ENCODE data around the gene CASQ2.

Gene CASQ2

DNA sequence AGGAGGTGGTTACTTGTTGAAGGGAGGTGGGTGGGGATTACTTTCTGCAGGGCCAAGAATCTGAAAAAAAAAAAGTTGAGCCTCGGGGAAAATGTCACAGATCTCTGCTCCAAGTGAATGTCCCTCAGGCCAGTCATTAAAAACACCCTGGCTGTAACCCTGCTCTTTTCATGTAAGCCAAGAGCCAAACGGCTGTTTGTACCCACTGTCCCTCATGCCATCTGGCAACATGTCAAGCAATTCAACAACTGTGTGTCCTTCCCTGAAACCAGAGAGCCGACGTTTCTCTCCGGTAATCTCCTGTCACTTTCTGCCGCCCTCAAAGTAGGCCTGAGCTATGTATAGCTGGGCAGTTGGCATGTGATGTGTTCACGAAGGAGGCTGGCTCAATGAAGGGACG, 14.7 kb downstream of the CASQ2 start:
- Histone ChIP-seq H3K9ac (ENCODE audit: low read depth, low read length) (no peak overlapping the region), H3K27me3 (ENCODE audit: control insufficient read depth, insufficient read depth, low read length) (no peaks in the 10 kb centered on the region), H3K36me3 (ENCODE audit: control insufficient read depth, insufficient read depth, low read length) (no peaks in the 10 kb centered on the region), H3K9me3 (ENCODE audit: control insufficient read depth, insufficient read depth, low read length) (no peaks in the 10 kb centered on the region), H3K4me1 (ENCODE audit: control insufficient read depth, insufficient read depth, low read length) (no peaks in the 10 kb centered on the region), H3K4me3 (ENCODE audit: low read depth, low read length) (no peak overlapping the region)

DNA sequence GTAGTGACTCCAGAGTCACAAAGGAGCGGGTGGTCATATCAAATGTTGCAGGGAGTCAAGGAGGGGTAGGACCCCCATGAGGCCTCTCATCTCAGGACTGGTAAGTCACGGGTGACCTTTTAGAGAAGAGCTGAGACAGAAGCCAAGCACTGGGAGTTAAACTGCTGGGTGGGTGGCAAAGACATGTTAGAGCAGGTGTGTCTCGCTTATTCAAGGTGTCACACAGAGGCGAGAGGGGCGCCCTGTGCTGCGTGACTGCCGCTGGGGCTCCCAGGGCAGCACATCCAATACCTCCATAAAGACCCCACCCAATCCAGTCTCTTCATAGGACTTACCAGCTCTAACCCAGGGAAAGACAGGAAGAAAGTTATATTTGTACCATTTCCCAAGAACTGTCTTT, 15.2 kb downstream of the CASQ2 start:
- H3K4me1 ChIP-seq (ENCODE audit: control insufficient read depth, insufficient read depth, low read length) = no peaks in the 10 kb centered on the region
- no peak overlapping the region for H3K9ac ChIP-seq (ENCODE audit: low read depth, low read length)
- no peak overlapping the region for H3K4me3 ChIP-seq (ENCODE audit: low read depth, low read length)
- no peaks in the 10 kb centered on the region for H3K27me3 ChIP-seq (ENCODE audit: control insufficient read depth, insufficient read depth, low read length)
- H3K36me3 ChIP-seq (ENCODE audit: control insufficient read depth, insufficient read depth, low read length) = no peaks in the 10 kb centered on the region
- H3K9me3 ChIP-seq (ENCODE audit: control insufficient read depth, insufficient read depth, low read length) = no peaks in the 10 kb centered on the region

GRCh38 chr1:115748401-115749150, 19.9 kb downstream of the CASQ2 start:
- no peaks in the 10 kb centered on the region for H3K9me3 ChIP-seq (ENCODE audit: control insufficient read depth, insufficient read depth, low read length)
- no peak overlapping the region for H3K4me3 ChIP-seq (ENCODE audit: low read depth, low read length)
- H3K36me3 ChIP-seq (ENCODE audit: control insufficient read depth, insufficient read depth, low read length) = no peaks in the 10 kb centered on the region
- no peak overlapping the region for H3K9ac ChIP-seq (ENCODE audit: low read depth, low read length)
- H3K27me3 ChIP-seq (ENCODE audit: control insufficient read depth, insufficient read depth, low read length) = no peaks in the 10 kb centered on the region
- no peaks in the 10 kb centered on the region for H3K4me1 ChIP-seq (ENCODE audit: control insufficient read depth, insufficient read depth, low read length)

- no peak overlapping the region for H3K4me3 ChIP-seq (ENCODE audit: low read depth, low read length)
- H3K4me1 ChIP-seq (ENCODE audit: control insufficient read depth, insufficient read depth, low read length) = no peaks in the 10 kb centered on the region
- H3K9me3 ChIP-seq (ENCODE audit: control insufficient read depth, insufficient read depth, low read length) = no peaks in the 10 kb centered on the region
- no peak overlapping the region for H3K9ac ChIP-seq (ENCODE audit: low read depth, low read length)
- no peaks in the 10 kb centered on the region for H3K36me3 ChIP-seq (ENCODE audit: control insufficient read depth, insufficient read depth, low read length)
- H3K27me3 ChIP-seq (ENCODE audit: control insufficient read depth, insufficient read depth, low read length) = no peaks in the 10 kb centered on the region
Observed at GRCh38 chr1:115746021-115746690, 22.4 kb downstream of the CASQ2 start.

- H3K9me3 ChIP-seq (ENCODE audit: control insufficient read depth, insufficient read depth, low read length) = no peaks in the 10 kb centered on the region
- H3K4me3 ChIP-seq (ENCODE audit: low read depth, low read length) = no peak overlapping the region
- H3K9ac ChIP-seq (ENCODE audit: low read depth, low read length) = no peak overlapping the region
- no peaks in the 10 kb centered on the region for H3K4me1 ChIP-seq (ENCODE audit: control insufficient read depth, insufficient read depth, low read length)
- H3K27me3 ChIP-seq (ENCODE audit: control insufficient read depth, insufficient read depth, low read length) = no peaks in the 10 kb centered on the region
- H3K36me3 ChIP-seq (ENCODE audit: control insufficient read depth, insufficient read depth, low read length) = no peaks in the 10 kb centered on the region
Observed at GRCh38 chr1:115744646-115745275, 23.8 kb downstream of the CASQ2 start.

GRCh38 chr1:115740811-115741210, 27.7 kb downstream of the CASQ2 start:
- Histone ChIP-seq H3K36me3 (ENCODE audit: control insufficient read depth, insufficient read depth, low read length) (no peaks in the 10 kb centered on the region), H3K9me3 (ENCODE audit: control insufficient read depth, insufficient read depth, low read length) (no peaks in the 10 kb centered on the region), H3K27me3 (ENCODE audit: control insufficient read depth, insufficient read depth, low read length) (no peaks in the 10 kb centered on the region), H3K4me1 (ENCODE audit: control insufficient read depth, insufficient read depth, low read length) (peaks cover 3% of the 10 kb centered on the region), H3K4me3 (ENCODE audit: low read depth, low read length) (no peak overlapping the region), H3K9ac (ENCODE audit: low read depth, low read length) (no peak overlapping the region)

- Histone ChIP-seq H3K9me3 (ENCODE audit: control insufficient read depth, insufficient read depth, low read length) (no peaks in the 10 kb centered on the region), H3K9ac (ENCODE audit: low read depth, low read length) (no peak overlapping the region), H3K27me3 (ENCODE audit: control insufficient read depth, insufficient read depth, low read length) (no peaks in the 10 kb centered on the region), H3K36me3 (ENCODE audit: control insufficient read depth, insufficient read depth, low read length) (no peaks in the 10 kb centered on the region), H3K4me1 (ENCODE audit: control insufficient read depth, insufficient read depth, low read length) (peaks cover 3% of the 10 kb centered on the region), H3K4me3 (ENCODE audit: low read depth, low read length) (no peak overlapping the region)
Observed at GRCh38 chr1:115732316-115732715, 36.2 kb downstream of the CASQ2 start.

DNA sequence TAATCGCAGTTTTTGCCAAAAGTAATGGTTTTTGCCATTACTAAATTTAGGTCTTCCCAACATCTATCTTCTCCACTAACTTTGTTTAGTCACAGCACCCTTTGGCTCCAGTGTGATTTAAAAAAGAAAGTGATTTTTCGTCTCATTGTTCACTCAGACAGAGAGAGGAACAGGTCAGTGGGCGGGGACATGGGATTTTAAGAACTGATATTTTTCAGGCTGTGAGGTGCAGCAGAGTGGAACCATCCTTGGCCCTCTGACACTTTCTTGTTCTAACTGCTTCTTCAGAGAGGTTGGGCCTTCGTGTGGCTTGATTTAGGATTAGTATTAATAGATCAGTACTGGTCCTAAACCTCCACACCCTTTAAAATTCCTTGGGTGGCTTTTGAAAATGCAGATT, 38.8 kb downstream of the CASQ2 start:
- no peaks in the 10 kb centered on the region for H3K4me1 ChIP-seq (ENCODE audit: control insufficient read depth, insufficient read depth, low read length)
- H3K4me3 ChIP-seq (ENCODE audit: low read depth, low read length) = no peak overlapping the region
- no peak overlapping the region for H3K9ac ChIP-seq (ENCODE audit: low read depth, low read length)
- H3K36me3 ChIP-seq (ENCODE audit: control insufficient read depth, insufficient read depth, low read length) = no peaks in the 10 kb centered on the region
- no peaks in the 10 kb centered on the region for H3K27me3 ChIP-seq (ENCODE audit: control insufficient read depth, insufficient read depth, low read length)
- no peaks in the 10 kb centered on the region for H3K9me3 ChIP-seq (ENCODE audit: control insufficient read depth, insufficient read depth, low read length)

DNA sequence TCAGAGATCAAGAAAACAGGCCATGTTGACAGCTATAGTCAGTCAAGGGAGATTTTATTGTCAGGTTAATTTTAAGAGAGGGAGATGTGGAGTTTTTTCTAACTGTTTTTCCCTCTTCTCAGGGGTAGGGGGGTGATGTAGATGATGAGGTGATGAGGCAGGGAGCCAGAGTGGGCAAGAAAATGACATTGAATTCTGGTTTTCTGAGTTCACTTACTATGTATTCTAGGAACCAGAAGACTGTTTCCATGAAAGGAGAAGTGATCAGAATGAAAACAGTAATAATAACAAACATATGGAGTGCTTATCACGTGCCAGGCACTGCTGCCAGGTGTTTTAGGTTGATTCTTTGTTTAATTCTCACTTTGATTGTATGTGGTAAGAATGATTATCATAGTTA, 40.2 kb downstream of the CASQ2 start:
- Histone ChIP-seq H3K4me1 (ENCODE audit: control insufficient read depth, insufficient read depth, low read length) (no peaks in the 10 kb centered on the region), H3K9me3 (ENCODE audit: control insufficient read depth, insufficient read depth, low read length) (no peaks in the 10 kb centered on the region), H3K4me3 (ENCODE audit: low read depth, low read length) (no peak overlapping the region), H3K9ac (ENCODE audit: low read depth, low read length) (no peak overlapping the region), H3K27me3 (ENCODE audit: control insufficient read depth, insufficient read depth, low read length) (no peaks in the 10 kb centered on the region), H3K36me3 (ENCODE audit: control insufficient read depth, insufficient read depth, low read length) (no peaks in the 10 kb centered on the region)

- Histone ChIP-seq H3K36me3 (ENCODE audit: control insufficient read depth, insufficient read depth, low read length) (no peaks in the 10 kb centered on the region), H3K9me3 (ENCODE audit: control insufficient read depth, insufficient read depth, low read length) (no peaks in the 10 kb centered on the region), H3K4me1 (ENCODE audit: control insufficient read depth, insufficient read depth, low read length) (no peaks in the 10 kb centered on the region), H3K4me3 (ENCODE audit: low read depth, low read length) (no peak overlapping the region), H3K27me3 (ENCODE audit: control insufficient read depth, insufficient read depth, low read length) (no peaks in the 10 kb centered on the region), H3K9ac (ENCODE audit: low read depth, low read length) (no peak overlapping the region)
Observed at GRCh38 chr1:115727706-115728249, 40.7 kb downstream of the CASQ2 start.

DNA sequence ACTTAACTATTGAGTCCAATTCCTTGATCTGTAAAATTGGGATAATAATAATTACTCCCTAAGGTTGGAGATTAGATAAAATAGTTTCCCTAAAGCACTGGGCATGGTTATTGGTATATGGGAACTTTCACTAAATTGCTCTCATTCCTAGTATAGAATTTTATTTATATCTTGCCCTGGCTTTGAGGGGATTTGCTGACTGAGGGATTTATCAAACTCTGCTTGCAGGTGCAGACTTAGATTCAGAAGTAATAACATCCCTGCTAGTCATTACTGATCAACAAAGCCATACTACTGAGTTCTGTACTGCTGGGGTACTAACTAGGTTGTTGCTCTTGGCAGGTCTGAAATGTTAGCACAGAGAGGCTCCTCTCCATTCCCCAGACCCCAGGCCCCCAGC, 41.9 kb downstream of the CASQ2 start:
- Histone ChIP-seq H3K27me3 (ENCODE audit: control insufficient read depth, insufficient read depth, low read length) (no peaks in the 10 kb centered on the region), H3K36me3 (ENCODE audit: control insufficient read depth, insufficient read depth, low read length) (no peaks in the 10 kb centered on the region), H3K4me3 (ENCODE audit: low read depth, low read length) (no peak overlapping the region), H3K9me3 (ENCODE audit: control insufficient read depth, insufficient read depth, low read length) (no peaks in the 10 kb centered on the region), H3K4me1 (ENCODE audit: control insufficient read depth, insufficient read depth, low read length) (no peaks in the 10 kb centered on the region), H3K9ac (ENCODE audit: low read depth, low read length) (no peak overlapping the region)

GRCh38 chr1:115726161-115726560, 42.4 kb downstream of the CASQ2 start:
- Histone ChIP-seq H3K4me3 (ENCODE audit: low read depth, low read length) (no peak overlapping the region), H3K4me1 (ENCODE audit: control insufficient read depth, insufficient read depth, low read length) (no peaks in the 10 kb centered on the region), H3K36me3 (ENCODE audit: control insufficient read depth, insufficient read depth, low read length) (no peaks in the 10 kb centered on the region), H3K9me3 (ENCODE audit: control insufficient read depth, insufficient read depth, low read length) (no peaks in the 10 kb centered on the region), H3K9ac (ENCODE audit: low read depth, low read length) (no peak overlapping the region), H3K27me3 (ENCODE audit: control insufficient read depth, insufficient read depth, low read length) (no peaks in the 10 kb centered on the region)

Data from iPS-15b (cell line).